HG02588 (cell line): ENCODE results near the gene DNAAF3.
A peak's percentile ranks its signal among the peaks of the same experiment; 100 is the strongest.
"Not testable (repeated sequence)": the region's sequence is repeated elsewhere in the genome, so short reads cannot be mapped to it uniquely, and the experiment has no call there.

Source experiments
- ATAC-seq: cut with Tn5 transposase; IDR thresholded peaks from one replicate; pipeline ENCODE4 v1.9.1; 2021; ENCODE audit warnings: mild to moderate bottlenecking, moderate library complexity; ENCODE audit not compliant: unreplicated experiment

DNAAF3 gene

GRCh38 chr19:55176076-55176475 lies 9.7 kb upstream of the DNAAF3 start:
- ATAC-seq: no peak

GRCh38 chr19:55175117-55175867 lies 8.9 kb upstream of the DNAAF3 start:
- no peak for ATAC-seq

- ATAC-seq: no peak
Observed at GRCh38 chr19:55174425-55175116, 8.2 kb upstream of the DNAAF3 start.

- no peak for ATAC-seq
Observed at GRCh38 chr19:55173714-55174409, 7.4 kb upstream of the DNAAF3 start.

- no peak for ATAC-seq
Observed at GRCh38 chr19:55173186-55173713, 6.8 kb upstream of the DNAAF3 start.

GRCh38 chr19:55172741-55173140 lies 6.3 kb upstream of the DNAAF3 start:
- ATAC-seq: no peak

- ATAC-seq: not testable (repeated sequence)
Observed at GRCh38 chr19:55172318-55172717, 5.9 kb upstream of the DNAAF3 start.

- no peak for ATAC-seq
Observed at GRCh38 chr19:55171440-55171839, 5.0 kb upstream of the DNAAF3 start.

- ATAC-seq: no peak
Observed at GRCh38 chr19:55169136-55169535, 2.7 kb upstream of the DNAAF3 start.

GRCh38 chr19:55165952-55166529 lies 372 bp downstream of the DNAAF3 start:
- ATAC-seq: peak; percentile 14

- no peak for ATAC-seq
Observed at GRCh38 chr19:55161571-55162322, 4.7 kb downstream of the DNAAF3 start.

- ATAC-seq: no peak
Observed at GRCh38 chr19:55160986-55161365, 5.4 kb downstream of the DNAAF3 start.

GRCh38 chr19:55160128-55160985 lies 6.1 kb downstream of the DNAAF3 start:
- ATAC-seq: peak; percentile 59

- ATAC-seq: no peak
Observed at GRCh38 chr19:55158848-55159749, 7.3 kb downstream of the DNAAF3 start.

GRCh38 chr19:55158423-55158822 lies 8.0 kb downstream of the DNAAF3 start:
- ATAC-seq: no peak

- ATAC-seq: no peak
Observed at GRCh38 chr19:55157064-55157908, 9.1 kb downstream of the DNAAF3 start, which contains the start of gene TNNI3. TNNI3 (minus strand) TSS chr19:55157732; CDS start chr19:55157589, 143 bp downstream.

GRCh38 chr19:55156202-55157063 lies 10.0 kb downstream of the DNAAF3 start:
- ATAC-seq: no peak
